ENCODE data around the gene CSK. TPM values are rescaled to one million over a fixed set of nuclear protein-coding genes. Genes with fewer than 3 reads are reported as not detected.
A peak's percentile ranks its signal among the peaks of the same experiment; 100 is the strongest.

Gene CSK
- total and polyA plus RNA-seq, 2 donors (not counting 1 experiment from before 2014, with no cell fraction given) = 325 to 651 TPM

GRCh38 chr15:74787251-74788041 is 5.6 kb downstream of the CSK start:
- Histone ChIP-seq H3K4me3 (ENCODE audit: control extremely low read depth in 1 of 5, extremely low read depth in 1 of 5, insufficient read depth in 1 of 5, low read depth in 2 of 5, low read length in 4 of 5) (peak overlapping the region; percentile 67 to 99 (median 86)), H3K79me2 (ENCODE audit: control insufficient read depth, insufficient read depth, low read length) (peaks cover 82% of the 10 kb centered on the region), H3K36me3 (replicated peaks in 1 of 2; ENCODE audit: control extremely low read depth in 1 of 2, control insufficient read depth in 1 of 2, extremely low read depth in 1 of 2, insufficient read depth in 2 of 2, low read length in 1 of 2) (peaks cover 0 to 25% of the 10 kb centered on the region in 2 experiments), H3K27ac (ENCODE audit: low read length in 2 of 2) (peak overlapping the region; percentile 90 to 93), H3K4me2 (replicated peaks; ENCODE audit: low read depth, low read length, poor library complexity, severe bottlenecking) (peak overlapping the region; percentile 91), H3K27me3 (replicated peaks in 1 of 4; ENCODE audit: control extremely low read depth in 1 of 4, control insufficient read depth in 3 of 4, insufficient read depth in 4 of 4, low read length in 3 of 4) (no peaks in the 10 kb centered on the region), H3K4me1 (ENCODE audit: control insufficient read depth in 2 of 2, insufficient read depth in 2 of 2, low read length in 2 of 2) (peaks cover 61 to 91% of the 10 kb centered on the region in 2 donors), H3K9ac (ENCODE audit: low read length) (peak overlapping the region; percentile 68), H2AFZ (ENCODE audit: insufficient read depth, low read depth, low read length, poor library complexity, severe bottlenecking) (no peak overlapping the region), H4K20me1 (ENCODE audit: control insufficient read depth, insufficient read depth, low read length, poor library complexity, severe bottlenecking) (peaks cover 32% of the 10 kb centered on the region), H3K9me3 (ENCODE audit: control extremely low read depth in 1 of 3, control insufficient read depth in 2 of 3, insufficient read depth in 1 of 3, low read length in 2 of 3) (no peaks in the 10 kb centered on the region)
- DNase-seq (peak; percentile 98), ATAC-seq (ENCODE audit: low read depth) (peak; percentile 57)
- H3K27me3 Mint-ChIP-seq = no peaks in the 10 kb centered on the region
- 0% methylated on average over 12 of the region's 13 CpGs for WGBS (ENCODE audit: insufficient coverage)
- intact Hi-C loops (cut with micrococcal nuclease) = loop anchor here (1.0 to 10.0 kb wide), 9 partner anchors 10 to 665 kb away; partner anchors contain the start of genes ARID3B, CLK3, SEMA7A and SIN3A
- TF ChIP-seq EZH2 (IDR thresholded peaks at IDR 0.05; ENCODE audit: borderline replicate concordance, insufficient read depth, low read depth, low read length, poor library complexity, severe bottlenecking) = no peak
- TF ChIP-seq, protein P1, sequence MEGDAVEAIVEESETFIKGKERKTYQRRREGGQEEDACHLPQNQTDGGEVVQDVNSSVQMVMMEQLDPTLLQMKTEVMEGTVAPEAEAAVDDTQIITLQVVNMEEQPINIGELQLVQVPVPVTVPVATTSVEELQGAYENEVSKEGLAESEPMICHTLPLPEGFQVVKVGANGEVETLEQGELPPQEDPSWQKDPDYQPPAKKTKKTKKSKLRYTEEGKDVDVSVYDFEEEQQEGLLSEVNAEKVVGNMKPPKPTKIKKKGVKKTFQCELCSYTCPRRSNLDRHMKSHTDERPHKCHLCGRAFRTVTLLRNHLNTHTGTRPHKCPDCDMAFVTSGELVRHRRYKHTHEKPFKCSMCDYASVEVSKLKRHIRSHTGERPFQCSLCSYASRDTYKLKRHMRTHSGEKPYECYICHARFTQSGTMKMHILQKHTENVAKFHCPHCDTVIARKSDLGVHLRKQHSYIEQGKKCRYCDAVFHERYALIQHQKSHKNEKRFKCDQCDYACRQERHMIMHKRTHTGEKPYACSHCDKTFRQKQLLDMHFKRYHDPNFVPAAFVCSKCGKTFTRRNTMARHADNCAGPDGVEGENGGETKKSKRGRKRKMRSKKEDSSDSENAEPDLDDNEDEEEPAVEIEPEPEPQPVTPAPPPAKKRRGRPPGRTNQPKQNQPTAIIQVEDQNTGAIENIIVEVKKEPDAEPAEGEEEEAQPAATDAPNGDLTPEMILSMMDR (IDR thresholded peaks at IDR 0.05) = peak; percentile 75
- POLR2A ChIA-PET = interaction anchor here (1.0 to 15.8 kb wide), 7 partner anchors 10 to 413 kb away, joined by 3 to 572 read pairs (median 8); partner anchors contain the start of genes ARID3B, CLK3 and CSK
- H3K9me3 Mint-ChIP-seq (ENCODE audit: insufficient read depth) = no peaks in the 10 kb centered on the region
- H3K27ac Mint-ChIP-seq = peak overlapping the region; percentile 99
- H3K4me3 Mint-ChIP-seq = peak overlapping the region; percentile 93
- CTCF ChIA-PET = interaction anchor here (0.5 to 37.1 kb wide), 15 partner anchors 7 to 664 kb away, joined by 3 to 2548 read pairs (median 6); partner anchors contain the start of genes CSK, LMAN1L, SIN3A and ULK3
- peaks cover 94% of the 10 kb centered on the region for H3K4me1 Mint-ChIP-seq

Measured in B cell (primary cell).